GM12878 (cell line): Measurements from ENCODE around the gene CSTF1. TPM values are rescaled to one million over a fixed set of nuclear protein-coding genes. Genes with fewer than 3 reads are reported as not detected.

ENCODE experiments used
- ATAC-seq: fragments of 200-7000 bp; cut with Tn5 transposase; 3 replicates; pipeline ENCODE4 v1.9.1; 2020; ENCODE audit warnings: mild to moderate bottlenecking, moderate library complexity
- BruUV-seq: library from RNA; stranded (reverse); fragments of 400-500 nt; replicated peaks from 2 replicates; lab custom pipeline; 2021; lab: Mats Ljungman, UMichigan
- CTCF ChIA-PET: fragments of 300-600 bp; sonication (Branson Sonifier 250); formaldehyde crosslinking; extraction: SDS; loops from one replicate; lab custom pipeline; 2021; ENCODE audit warnings: inconsistent platforms; lab: Yijun Ruan, JAX
- POLR2A ChIA-PET: fragments of 350-600 bp; formaldehyde crosslinking; extraction: SDS; loops from one replicate; lab custom pipeline; 2021; ENCODE audit warnings: inconsistent platforms; lab: Charles Lee
- RAD21 ChIA-PET: fragments of 300-600 bp; sonication (Branson Sonifier 250); formaldehyde crosslinking; loops from one replicate; lab custom pipeline; 2023; ENCODE audit warnings: antibody characterized with exemption; ENCODE audit not compliant: unreplicated experiment; lab: Charles Lee
- SMC1A ChIA-PET: fragments of 300-600 bp; sonication (Branson Sonifier 250); formaldehyde crosslinking; loops from one replicate; lab custom pipeline; 2023; ENCODE audit not compliant: unreplicated experiment, uncharacterized antibody; lab: Charles Lee
- DNase-seq: peaks from one replicate; pipeline ENCODE4 v3.0.0-alpha.2; 2011; ENCODE audit warnings: low read depth, low spot score
- FAIRE-seq: peaks from 3 replicates; lab custom pipeline; 2011; peaks lifted over from hg19 to GRCh38; lab: Jason Lieb, UNC
- H2AFZ ChIP-seq: 2 replicates; pipeline ENCODE4 v1.6.0; 2011; ENCODE audit warnings: low read depth, low read length, control low read depth; ENCODE audit not compliant: control insufficient read depth
- H3K27ac ChIP-seq: 2 replicates; pipeline ENCODE4 v1.5.1; 2011; ENCODE audit warnings: control low read depth; ENCODE audit not compliant: control insufficient read depth, insufficient read depth
- H3K27me3 ChIP-seq, 2 experiments: replicated peaks in 1 of 2; 2 replicates each; pipeline versions ENCODE4 v1.6.0 to v1.6.1; 2011; ENCODE audit warnings: low read length in 1 of 2; ENCODE audit not compliant: control insufficient read depth in 2 of 2, insufficient read depth in 2 of 2
- H3K36me3 ChIP-seq, 2 experiments: 2 replicates each; pipeline ENCODE4 v1.5.1; 2011; ENCODE audit warnings: low read length in 1 of 2; ENCODE audit not compliant: control insufficient read depth in 2 of 2, insufficient read depth in 2 of 2
- H3K4me1 ChIP-seq: 2 replicates; pipeline ENCODE4 v1.6.1; 2011; ENCODE audit warnings: mild to moderate bottlenecking, low read length, moderate library complexity, mixed read lengths; ENCODE audit not compliant: control insufficient read depth, insufficient read depth
- H3K4me2 ChIP-seq: 2 replicates; pipeline ENCODE4 v1.6.0; 2011; ENCODE audit warnings: control low read depth; ENCODE audit not compliant: control insufficient read depth, insufficient read depth
- H3K4me3 ChIP-seq: fragments of 200-600 bp; sonication (generic); 2 replicates; pipeline ENCODE4 v1.5.1; 2016
- H3K79me2 ChIP-seq: 2 replicates; pipeline ENCODE4 v1.6.0; 2011; ENCODE audit warnings: low read length; ENCODE audit not compliant: control insufficient read depth, insufficient read depth
- H3K9ac ChIP-seq: 2 replicates; pipeline ENCODE4 v1.8.0; 2011; ENCODE audit warnings: low read length, control low read depth, mixed read lengths; ENCODE audit not compliant: control insufficient read depth, insufficient read depth
- H3K9me3 ChIP-seq: replicated peaks from 3 replicates; pipeline ENCODE4 v1.5.1; 2011; ENCODE audit warnings: mild to moderate bottlenecking, low read length; ENCODE audit not compliant: control insufficient read depth, insufficient read depth
- H4K20me1 ChIP-seq: 2 replicates; pipeline ENCODE4 v1.6.0; 2011; ENCODE audit not compliant: control insufficient read depth, insufficient read depth
- ATF7 ChIP-seq: fragments of 450-650 bp; IDR thresholded peaks from 2 replicates; pipeline ENCODE4 v1.6.1; 2016; ENCODE audit warnings: low read depth, mild to moderate bottlenecking
- DPF2 ChIP-seq: fragments of 450-650 bp; IDR thresholded peaks from 2 replicates; pipeline ENCODE4 v1.6.1; 2017; ENCODE audit warnings: mild to moderate bottlenecking
- GATAD2B ChIP-seq: fragments of 450-650 bp; conservative IDR thresholded peaks from 2 replicates; pipeline ENCODE4 v1.6.1; 2017; ENCODE audit warnings: low read depth, mild to moderate bottlenecking, moderate library complexity
- MYC ChIP-seq: IDR thresholded peaks from 2 replicates; pipeline ENCODE4 v1.6.1; 2011; ENCODE audit warnings: mild to moderate bottlenecking, low read length, moderate library complexity, inconsistent platforms; ENCODE audit not compliant: insufficient read depth, insufficient replicate concordance, insufficient read length, severe bottlenecking
- NBN ChIP-seq: fragments of 450-650 bp; IDR thresholded peaks from 2 replicates; pipeline ENCODE4 v1.6.1; 2016
- PAX8 ChIP-seq: fragments of 450-650 bp; IDR thresholded peaks from 2 replicates; pipeline ENCODE4 v1.6.1; 2017; ENCODE audit warnings: mild to moderate bottlenecking, moderate library complexity
- RUNX3 ChIP-seq: IDR thresholded peaks from 2 replicates; pipeline ENCODE4 v1.6.1; 2012; ENCODE audit warnings: low read length, inconsistent platforms
- SRF ChIP-seq, 2 experiments: IDR thresholded peaks; 2 replicates each; pipeline ENCODE4 v1.6.1; 2011; ENCODE audit warnings: low read depth in 2 of 2, low read length in 2 of 2, mild to moderate bottlenecking in 1 of 2, moderate library complexity in 1 of 2
- STAT3 ChIP-seq: IDR thresholded peaks from 2 replicates; pipeline ENCODE4 v1.6.1; 2011; ENCODE audit warnings: low read depth, low read length, improper control_type of control experiment
- TCF7 ChIP-seq: IDR thresholded peaks from 2 replicates; pipeline ENCODE4 v1.6.1; 2014; ENCODE audit warnings: antibody characterized with exemption, borderline replicate concordance
- YY1 ChIP-seq: IDR thresholded peaks from 2 replicates; pipeline ENCODE4 v1.6.1; 2011; ENCODE audit warnings: low read depth, mild to moderate bottlenecking, low read length
- ZBED1 ChIP-seq: IDR thresholded peaks from 2 replicates; pipeline ENCODE4 v1.6.1; 2016; ENCODE audit warnings: borderline replicate concordance
- ZNF217 ChIP-seq: fragments of 450-650 bp; IDR thresholded peaks from 2 replicates; pipeline ENCODE4 v1.6.1; 2017; ENCODE audit warnings: antibody characterized with exemption, mild to moderate bottlenecking
- ZNF384 ChIP-seq: IDR thresholded peaks from 2 replicates; pipeline ENCODE4 v1.6.1; 2012; ENCODE audit warnings: low read depth, mild to moderate bottlenecking, low read length, improper control_type of control experiment, borderline replicate concordance
- WGBS: methylation state at CpG from one replicate; pipeline ENCODE4 v1.1.6; 2016; ENCODE audit warnings: low lambda C conversion rate; ENCODE audit not compliant: insufficient replicate concordance, insufficient coverage; ENCODE audit errors: missing lambda C conversion rate; 5-methylcytosine and 5-hydroxymethylcytosine counted together
- in situ Hi-C: fragments of 300-500 bp; cut with MboI; formaldehyde crosslinking; loops from 9 replicates; pipeline ENCODE4 v1.14.3; 2018; ENCODE audit warnings: mixed read lengths
- intact Hi-C: fragments of 100-400 bp; cut with micrococcal nuclease; formaldehyde crosslinking; loops from one replicate; pipeline ENCODE4 v1.14.2; 2022; ENCODE audit not compliant: unreplicated experiment
- polyA plus RNA-seq, 11 experiments: library from polyadenylated mRNA; depleted of rRNA in 4 of 11; unstranded in 6 of 11; stranded (reverse) in 5 of 11; fragments of >200 nt; fragmentation: Nextera tagmentation in 4 of 11; fragmentation: Illumina TruSeq in 1 of 11; extraction: Ambion mirVana in 4 of 11; extraction: Trizol in 1 of 11; gene quantifications; 1 replicate in 1 of 11; 2 replicates in 10 of 11; pipeline versions ENCODE4 v1.2.1 to v1.2.3, GENCODE V29; 2011 to 2016; ENCODE audit warnings: inconsistent platforms in 2 of 11, missing spikeins in 2 of 11, low read depth in 1 of 11
- total RNA-seq, 4 experiments: library from RNA; depleted of rRNA in 3 of 4; stranded (reverse); fragments of >200 nt in 3 of 4; fragmentation: Illumina TruSeq in 1 of 4; extraction: Trizol in 1 of 4; gene quantifications; 2 replicates each; pipeline versions ENCODE4 v1.2.1 to v1.2.3, GENCODE V29; 2013 to 2021
- TF ChIP-seq, protein P1 (sequence below): fragments of 150-350 bp; IDR thresholded peaks from 2 replicates; pipeline ENCODE4 v1.6.1; 2014; ENCODE audit warnings: mild to moderate bottlenecking, low read depth, low read length
- TF ChIP-seq, protein P2 (sequence below): IDR thresholded peaks from 2 replicates; pipeline ENCODE4 v1.6.1; 2011; ENCODE audit warnings: borderline replicate concordance, low read depth, mild to moderate bottlenecking, moderate library complexity, mixed read lengths, low read length; ENCODE audit not compliant: insufficient read depth; ENCODE audit errors: extremely low read length
- TF ChIP-seq, protein P3 (sequence below): IDR thresholded peaks from 2 replicates; pipeline ENCODE4 v1.6.1; 2011; ENCODE audit warnings: borderline replicate concordance, low read depth, mild to moderate bottlenecking, moderate library complexity, low read length; ENCODE audit not compliant: insufficient read depth, poor library complexity, severe bottlenecking

The CSTF1 gene
- total and polyA plus RNA-seq, 10 of the 15 experiments (the other 5 are each of a cell fraction or from before 2014, with no cell fraction given), result 41.8 to 89.1 (median 50.1) TPM

GRCh38 chr20:56451056-56451765, 58.8 kb downstream of the CSTF1 start:
- FAIRE-seq (no peak), DNase-seq (no peak), ATAC-seq (no peak)
- ChIA-PET POLR2A (interaction anchor here (4.3 kb wide), 1 partner anchor 8 kb away, joined by 20 read pairs; no protein-coding TSS in a partner anchor), CTCF (interaction anchor here (0.6 kb wide), 1 partner anchor 62 kb away, joined by 3 read pairs; no protein-coding TSS in a partner anchor), SMC1A (interaction anchor here (0.8 to 1.4 kb wide), 2 partner anchors 8 to 11 kb away, joined by 3 read pairs; no protein-coding TSS in a partner anchor), RAD21 (interaction anchor here (1.4 kb wide), 1 partner anchor 34 kb away, joined by 3 read pairs; no protein-coding TSS in a partner anchor)
- H3K27ac ChIP-seq, result no peak overlapping the region
- in situ Hi-C loops (no loop called here), intact Hi-C loops (no loop called here)
- H3K79me2 ChIP-seq, result no peaks in the 10 kb centered on the region
- TF ChIP-seq NBN, result no peak
- TF ChIP-seq GATAD2B, result no peak
- TF ChIP-seq YY1, result no peak
- no peak for TF ChIP-seq DPF2
- no peak for TF ChIP-seq STAT3
- no peak for TF ChIP-seq ZBED1
- TF ChIP-seq TCF7, result no peak
- TF ChIP-seq ATF7, result no peak
- no peak for TF ChIP-seq ZNF217
- no peak for TF ChIP-seq MYC
- TF ChIP-seq PAX8, result no peak
- no peak for TF ChIP-seq RUNX3
- TF ChIP-seq, protein P1, sequence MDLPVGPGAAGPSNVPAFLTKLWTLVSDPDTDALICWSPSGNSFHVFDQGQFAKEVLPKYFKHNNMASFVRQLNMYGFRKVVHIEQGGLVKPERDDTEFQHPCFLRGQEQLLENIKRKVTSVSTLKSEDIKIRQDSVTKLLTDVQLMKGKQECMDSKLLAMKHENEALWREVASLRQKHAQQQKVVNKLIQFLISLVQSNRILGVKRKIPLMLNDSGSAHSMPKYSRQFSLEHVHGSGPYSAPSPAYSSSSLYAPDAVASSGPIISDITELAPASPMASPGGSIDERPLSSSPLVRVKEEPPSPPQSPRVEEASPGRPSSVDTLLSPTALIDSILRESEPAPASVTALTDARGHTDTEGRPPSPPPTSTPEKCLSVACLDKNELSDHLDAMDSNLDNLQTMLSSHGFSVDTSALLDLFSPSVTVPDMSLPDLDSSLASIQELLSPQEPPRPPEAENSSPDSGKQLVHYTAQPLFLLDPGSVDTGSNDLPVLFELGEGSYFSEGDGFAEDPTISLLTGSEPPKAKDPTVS, result no peak
- TF ChIP-seq, protein P2, sequence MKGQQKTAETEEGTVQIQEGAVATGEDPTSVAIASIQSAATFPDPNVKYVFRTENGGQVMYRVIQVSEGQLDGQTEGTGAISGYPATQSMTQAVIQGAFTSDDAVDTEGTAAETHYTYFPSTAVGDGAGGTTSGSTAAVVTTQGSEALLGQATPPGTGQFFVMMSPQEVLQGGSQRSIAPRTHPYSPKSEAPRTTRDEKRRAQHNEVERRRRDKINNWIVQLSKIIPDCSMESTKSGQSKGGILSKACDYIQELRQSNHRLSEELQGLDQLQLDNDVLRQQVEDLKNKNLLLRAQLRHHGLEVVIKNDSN, result no peak
- TF ChIP-seq, protein P3, sequence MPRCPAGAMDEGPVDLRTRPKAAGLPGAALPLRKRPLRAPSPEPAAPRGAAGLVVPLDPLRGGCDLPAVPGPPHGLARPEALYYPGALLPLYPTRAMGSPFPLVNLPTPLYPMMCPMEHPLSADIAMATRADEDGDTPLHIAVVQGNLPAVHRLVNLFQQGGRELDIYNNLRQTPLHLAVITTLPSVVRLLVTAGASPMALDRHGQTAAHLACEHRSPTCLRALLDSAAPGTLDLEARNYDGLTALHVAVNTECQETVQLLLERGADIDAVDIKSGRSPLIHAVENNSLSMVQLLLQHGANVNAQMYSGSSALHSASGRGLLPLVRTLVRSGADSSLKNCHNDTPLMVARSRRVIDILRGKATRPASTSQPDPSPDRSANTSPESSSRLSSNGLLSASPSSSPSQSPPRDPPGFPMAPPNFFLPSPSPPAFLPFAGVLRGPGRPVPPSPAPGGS, result no peak
- TF ChIP-seq SRF (IDR thresholded peaks at IDR 0.05; ENCODE audit: low read depth in 2 of 2, low read length in 2 of 2), result no peak
- no peak for TF ChIP-seq ZNF384
- 85% methylated on average over 13 of the region's 13 CpGs for WGBS
- H3K36me3 ChIP-seq, result no peaks in the 10 kb centered on the region
- no peak overlapping the region for H3K4me2 ChIP-seq
- H3K9ac ChIP-seq, result no peak overlapping the region
- H3K27me3 ChIP-seq, result no peaks in the 10 kb centered on the region
- no peaks in the 10 kb centered on the region for H4K20me1 ChIP-seq
- no TSS peak for BruUV-seq
- no peak overlapping the region for H3K4me3 ChIP-seq
- peaks cover 23% of the 10 kb centered on the region for H3K4me1 ChIP-seq
- no peak overlapping the region for H2AFZ ChIP-seq
- H3K9me3 ChIP-seq, result no peaks in the 10 kb centered on the region
